Esophagus muscularis mucosa (tissue), 4 donors: ENCODE measurements around the gene CLTC.

Experiments used
- CTCF ChIP-seq, 3 experiments: fragments of 200-600 bp in 2 of 3; fragments of 450-650 bp in 1 of 3; sonication (generic) in 2 of 3; IDR thresholded peaks; one replicate each; pipeline ENCODE4 v1.5.1; 2017 to 2019; ENCODE audit warnings: antibody characterized with exemption in 3 of 3, mild to moderate bottlenecking in 2 of 3, moderate library complexity in 1 of 3
- EP300 ChIP-seq: sonication (generic); formaldehyde crosslinking; IDR thresholded peaks from one replicate; pipeline ENCODE4 v1.6.1; 2017; ENCODE audit warnings: antibody characterized with exemption
- POLR2A ChIP-seq: fragments of 450-650 bp; IDR thresholded peaks from one replicate; pipeline ENCODE4 v1.6.1; 2017; ENCODE audit warnings: antibody characterized with exemption, moderate library complexity, mild to moderate bottlenecking, low read depth

- TF ChIP-seq CTCF (IDR thresholded peaks at IDR 0.05) = no peak
- no peak for TF ChIP-seq POLR2A
- no peak for TF ChIP-seq EP300
Measured at GRCh38 chr17:59626756-59627155, 7.1 kb downstream of the CLTC start.
